WERI-Rb-1 (cell line): ENCODE data around the gene WSB1.

ENCODE experiments used
- DNase-seq: peaks from one replicate; pipeline ENCODE4 v3.0.0-alpha.2; 2020
- H3K27ac ChIP-seq: fragments of 250-450 bp; sonication (Bioruptor Pico); 2 replicates; pipeline ENCODE4 v1.5.1; 2020; ENCODE audit warnings: mild to moderate bottlenecking, moderate library complexity
- H3K27me3 ChIP-seq: fragments of 250-450 bp; sonication (Bioruptor Pico); 2 replicates; pipeline ENCODE4 v1.5.1; 2021; ENCODE audit warnings: mild to moderate bottlenecking, low read depth, moderate library complexity; ENCODE audit not compliant: insufficient read depth, severe bottlenecking
- H3K36me3 ChIP-seq: fragments of 250-450 bp; sonication (Bioruptor Pico); 2 replicates; pipeline ENCODE4 v1.5.1; 2020; ENCODE audit warnings: mild to moderate bottlenecking, moderate library complexity
- H3K4me3 ChIP-seq: 2 replicates; pipeline ENCODE4 v1.5.1; 2011; ENCODE audit warnings: low read depth, mild to moderate bottlenecking, control low read depth, low read length
- H3K9me3 ChIP-seq: fragments of 250-450 bp; sonication (Bioruptor Pico); 2 replicates; pipeline ENCODE4 v1.5.1; 2021; ENCODE audit warnings: mild to moderate bottlenecking, moderate library complexity; ENCODE audit not compliant: severe bottlenecking
- TF ChIP-seq, protein P1 (sequence below): IDR thresholded peaks from 2 replicates; pipeline ENCODE4 v1.5.1; 2011; ENCODE audit warnings: low read depth, mild to moderate bottlenecking, control low read depth, inconsistent platforms, low read length

Gene WSB1

DNA sequence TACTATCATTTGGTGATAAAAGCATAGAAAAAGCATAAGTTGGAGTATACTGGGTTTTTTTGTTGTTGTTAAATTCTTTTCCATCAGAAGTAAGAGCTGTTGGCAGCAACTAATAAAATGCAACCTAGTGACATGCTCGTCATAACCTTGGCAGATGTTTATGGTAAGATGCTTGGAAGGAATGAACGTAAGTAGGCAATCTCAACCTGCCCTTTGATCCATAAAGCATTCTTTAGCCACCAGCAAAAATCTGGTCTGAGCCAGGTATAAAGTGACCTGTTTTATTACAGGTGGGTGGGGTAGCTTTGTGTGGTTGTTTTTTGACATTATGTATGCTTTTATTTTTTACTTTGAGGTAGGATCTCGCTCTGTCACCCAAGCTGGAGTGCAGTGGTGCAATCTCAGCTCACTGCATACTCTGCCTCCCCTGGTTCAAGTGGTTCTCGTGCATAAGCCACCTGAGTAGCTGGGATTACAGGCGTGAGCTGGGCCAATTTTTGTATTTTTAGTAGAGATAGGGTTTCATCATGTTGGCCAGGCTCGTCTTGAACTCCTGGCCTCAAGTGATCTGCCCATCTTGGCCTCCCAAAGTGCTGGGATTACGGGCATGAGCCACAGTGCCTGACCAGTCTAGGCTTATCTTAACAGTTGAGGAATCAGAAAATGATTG lies 22.0 kb downstream of the WSB1 start:
- Histone ChIP-seq H3K27ac (no peak overlapping the region), H3K9me3 (no peaks in the 10 kb centered on the region), H3K27me3 (no peaks in the 10 kb centered on the region), H3K36me3 (peaks cover 73% of the 10 kb centered on the region), H3K4me3 (no peak overlapping the region)
- TF ChIP-seq, protein P1, sequence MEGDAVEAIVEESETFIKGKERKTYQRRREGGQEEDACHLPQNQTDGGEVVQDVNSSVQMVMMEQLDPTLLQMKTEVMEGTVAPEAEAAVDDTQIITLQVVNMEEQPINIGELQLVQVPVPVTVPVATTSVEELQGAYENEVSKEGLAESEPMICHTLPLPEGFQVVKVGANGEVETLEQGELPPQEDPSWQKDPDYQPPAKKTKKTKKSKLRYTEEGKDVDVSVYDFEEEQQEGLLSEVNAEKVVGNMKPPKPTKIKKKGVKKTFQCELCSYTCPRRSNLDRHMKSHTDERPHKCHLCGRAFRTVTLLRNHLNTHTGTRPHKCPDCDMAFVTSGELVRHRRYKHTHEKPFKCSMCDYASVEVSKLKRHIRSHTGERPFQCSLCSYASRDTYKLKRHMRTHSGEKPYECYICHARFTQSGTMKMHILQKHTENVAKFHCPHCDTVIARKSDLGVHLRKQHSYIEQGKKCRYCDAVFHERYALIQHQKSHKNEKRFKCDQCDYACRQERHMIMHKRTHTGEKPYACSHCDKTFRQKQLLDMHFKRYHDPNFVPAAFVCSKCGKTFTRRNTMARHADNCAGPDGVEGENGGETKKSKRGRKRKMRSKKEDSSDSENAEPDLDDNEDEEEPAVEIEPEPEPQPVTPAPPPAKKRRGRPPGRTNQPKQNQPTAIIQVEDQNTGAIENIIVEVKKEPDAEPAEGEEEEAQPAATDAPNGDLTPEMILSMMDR, result no peak
- no peak for DNase-seq

DNA sequence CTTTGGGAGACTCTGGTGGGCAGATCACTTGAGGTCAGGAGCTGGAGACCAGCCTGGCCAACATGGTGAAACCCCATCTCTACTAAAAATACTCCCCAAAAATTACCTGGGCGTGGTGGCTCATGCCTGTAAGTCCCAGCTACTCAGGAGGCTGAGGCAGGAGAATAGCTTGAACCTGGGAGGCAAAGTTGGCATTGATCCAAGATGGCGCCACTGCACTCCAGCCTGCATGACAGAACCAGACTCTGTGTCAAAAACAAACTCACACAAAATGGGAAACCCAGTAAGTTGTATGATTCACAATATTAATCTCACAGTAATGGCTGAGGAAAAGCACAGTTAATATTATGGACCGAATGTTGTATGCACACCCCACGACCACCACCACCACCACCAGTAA lies 24.3 kb downstream of the WSB1 start:
- TF ChIP-seq, protein P1, result no peak
- no peak overlapping the region; the same call in none of the 2 replicates for H3K27ac ChIP-seq
- no peak overlapping the region for H3K4me3 ChIP-seq
- H3K27me3 ChIP-seq, result no peaks in the 10 kb centered on the region
- no peak for DNase-seq
- peaks cover 51% of the 10 kb centered on the region for H3K36me3 ChIP-seq
- no peaks in the 10 kb centered on the region for H3K9me3 ChIP-seq

DNA sequence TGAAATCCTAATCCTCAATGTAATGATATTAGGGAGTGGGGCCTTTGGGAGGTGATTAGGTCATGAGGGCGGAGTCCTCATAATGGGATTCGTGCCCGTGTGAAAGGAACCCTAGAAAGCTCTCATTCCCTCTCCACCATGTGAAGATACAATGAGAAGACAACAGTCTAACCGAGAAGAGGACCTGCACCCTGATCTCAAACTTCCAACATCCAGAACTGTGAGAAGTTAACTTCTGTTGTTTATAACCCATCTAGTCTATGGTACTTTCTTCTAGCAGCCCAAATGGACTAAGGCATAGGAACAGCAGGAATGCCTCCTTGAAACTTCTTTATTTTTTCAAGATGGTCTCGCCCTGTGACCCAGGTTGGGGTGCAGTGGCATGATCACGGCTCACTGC lies 24.7 kb downstream of the WSB1 start:
- TF ChIP-seq, protein P1, result no peak
- Histone ChIP-seq H3K36me3 (peaks cover 47% of the 10 kb centered on the region), H3K4me3 (no peak overlapping the region), H3K9me3 (no peaks in the 10 kb centered on the region), H3K27me3 (no peaks in the 10 kb centered on the region), H3K27ac (peak overlapping the region; percentile 76)
- no peak for DNase-seq

DNA sequence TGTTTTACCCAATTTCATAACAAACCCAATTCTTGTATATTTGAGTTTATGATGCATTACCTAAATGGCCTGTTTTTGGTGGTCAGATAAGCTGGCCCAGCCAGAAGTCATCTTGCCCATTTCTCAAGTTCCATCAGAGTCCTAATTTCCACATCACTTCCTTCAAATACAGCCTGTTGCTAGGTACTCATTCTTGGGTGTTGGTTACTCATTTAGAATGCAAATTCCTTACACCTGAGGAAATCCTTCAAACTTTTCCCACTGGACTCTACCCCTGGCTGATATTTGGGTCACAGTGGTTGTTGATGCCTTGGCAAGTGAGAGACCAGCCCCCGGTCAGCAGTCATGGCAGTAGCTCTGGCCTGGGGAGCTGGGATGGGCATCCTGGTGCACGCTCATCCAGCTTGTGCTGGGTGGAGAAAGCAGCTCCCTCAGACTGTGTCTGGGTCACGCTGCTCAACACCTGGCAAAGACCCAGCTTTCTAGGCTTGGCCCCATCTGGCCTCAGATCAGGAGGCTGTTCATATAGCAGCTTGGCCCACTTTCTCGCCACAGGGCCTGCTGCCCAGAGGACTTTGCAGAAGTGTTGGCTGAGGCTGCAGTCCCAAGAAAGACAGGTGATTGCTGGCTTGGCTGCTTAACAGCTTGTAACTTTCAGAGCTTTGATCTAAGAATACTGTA lies 25.8 kb downstream of the WSB1 start:
- Histone ChIP-seq H3K36me3 (peaks cover 37% of the 10 kb centered on the region), H3K27me3 (no peaks in the 10 kb centered on the region), H3K9me3 (no peaks in the 10 kb centered on the region), H3K4me3 (no peak overlapping the region), H3K27ac (peak overlapping the region; percentile 76)
- TF ChIP-seq, protein P1, result no peak
- DNase-seq, result peak; percentile 91

DNA sequence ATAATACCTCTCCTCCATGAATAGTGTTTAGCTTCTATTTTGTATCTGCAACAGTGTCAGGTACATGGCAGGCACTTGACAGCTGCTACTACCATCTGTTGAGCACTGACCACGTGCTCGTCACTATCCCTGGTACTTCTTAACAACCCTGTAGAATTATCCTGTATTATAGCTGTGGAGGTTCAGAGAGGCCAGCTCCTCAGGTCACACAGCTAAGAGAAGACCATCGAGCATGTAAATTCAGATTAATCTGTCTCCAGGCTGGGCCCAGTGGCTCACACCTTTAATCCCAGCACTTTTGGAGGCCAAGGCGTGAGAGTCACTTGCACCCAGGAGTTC lies 26.3 kb downstream of the WSB1 start:
- no peak overlapping the region for H3K4me3 ChIP-seq
- H3K27ac ChIP-seq, result peak overlapping the region; percentile 76
- peak; percentile 84 for DNase-seq
- H3K27me3 ChIP-seq, result no peaks in the 10 kb centered on the region
- H3K9me3 ChIP-seq, result no peaks in the 10 kb centered on the region
- H3K36me3 ChIP-seq, result peaks cover 31% of the 10 kb centered on the region
- TF ChIP-seq, protein P1, result no peak
